ENCODE results near the gene CTSZ.

DNA sequence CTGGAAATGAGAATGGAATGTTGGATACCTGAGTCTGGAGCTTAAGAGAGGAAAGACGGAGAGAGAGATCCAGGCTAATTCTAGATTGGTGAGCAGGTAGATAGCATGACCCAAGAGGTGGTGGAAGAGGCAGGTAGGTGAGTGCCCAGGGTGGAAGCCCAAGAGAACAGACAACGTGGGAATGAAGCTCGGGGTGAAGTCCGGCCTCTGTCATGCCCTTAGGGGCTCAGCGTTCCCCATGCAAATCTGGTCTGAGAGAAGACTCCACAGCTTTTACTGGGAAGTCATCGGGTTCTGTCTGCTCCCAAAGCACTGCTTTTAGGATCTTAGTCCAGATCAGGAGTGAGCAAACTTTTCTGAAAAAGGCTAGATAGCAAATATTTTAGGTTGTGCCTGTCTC is 22.4 kb downstream of the CTSZ start:
- TF ChIP-seq CTCF (IDR thresholded peaks at IDR 0.05) (no peak), ZFX (IDR thresholded peaks at IDR 0.05; ENCODE audit: borderline replicate concordance) (no peak)
